CD4-positive, alpha-beta T cell treated with Interleukin-6 at 100 ng/mL for 8 hours (primary cell): ENCODE results near the gene CDC25B.
"Not testable (repeated sequence)": the region's sequence is repeated elsewhere in the genome, so short reads cannot be mapped to it uniquely, and the experiment has no call there.

Experiments
- DNase-seq: peaks from one replicate; pipeline ENCODE4 v3.0.0-alpha.2; 2020; ENCODE audit warnings: mixed read lengths, low spot score

CDC25B gene

DNA sequence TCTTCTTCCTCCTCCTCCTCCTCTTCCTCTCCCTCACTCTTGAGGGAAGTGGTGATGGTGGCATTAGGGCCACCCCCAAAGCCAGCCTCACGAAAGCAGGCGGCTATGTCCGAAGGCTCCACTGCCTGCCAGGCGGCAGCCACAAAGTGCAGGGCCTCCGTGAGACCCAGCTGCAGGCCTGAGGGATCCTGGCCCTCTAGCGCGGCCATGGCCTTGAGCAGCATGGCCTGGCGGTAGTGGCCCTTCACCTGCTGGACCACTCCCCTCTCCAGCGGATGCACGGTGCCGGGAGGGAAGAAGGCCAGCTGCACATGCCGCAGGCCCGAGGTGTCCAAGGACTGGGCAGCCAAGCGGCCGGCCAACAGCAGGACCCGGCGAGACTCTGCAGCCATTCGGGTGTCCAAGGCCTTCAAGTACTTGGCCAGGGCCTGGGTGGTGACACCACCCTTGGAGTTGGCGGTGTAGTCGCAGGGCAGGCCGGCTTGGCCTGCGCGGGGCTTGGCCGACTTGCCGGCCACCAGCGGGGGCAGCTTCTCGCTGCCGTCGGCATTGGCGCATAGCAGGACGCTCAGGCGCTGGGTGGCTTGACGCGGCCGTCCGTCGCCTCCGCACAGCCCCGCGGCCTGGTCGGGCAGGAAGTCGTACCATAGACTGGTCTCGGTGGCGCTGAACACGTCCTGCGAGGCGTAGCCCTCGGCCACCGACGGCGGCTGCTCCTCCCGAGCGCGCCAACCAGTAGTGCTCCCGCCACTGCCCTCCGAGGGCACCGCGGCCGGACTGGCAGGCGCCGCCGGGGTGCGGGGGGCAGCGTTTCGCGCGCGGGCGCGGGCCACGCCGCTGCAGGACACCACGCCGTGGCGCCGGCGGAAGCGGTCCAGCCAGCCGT lies 10.6 kb upstream of the CDC25B start:
- no peak for DNase-seq

DNA sequence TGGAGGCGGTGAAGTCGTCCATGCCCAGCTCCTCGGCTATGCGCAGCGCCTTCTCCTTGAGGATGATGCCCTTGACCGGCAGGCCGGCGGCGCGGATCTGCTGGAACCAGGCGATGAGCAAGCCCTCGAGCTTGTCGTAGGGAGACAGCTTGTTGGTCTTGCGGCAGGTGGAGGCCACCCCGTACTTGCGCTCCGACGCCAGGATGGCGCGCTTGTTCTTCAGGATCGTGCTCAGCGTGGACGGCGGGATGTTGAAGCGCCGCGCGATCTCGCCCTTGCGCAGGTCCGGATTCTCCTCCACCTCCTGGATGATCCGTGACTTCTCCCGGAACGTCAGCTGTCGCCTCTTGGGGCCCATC lies 10.0 kb upstream of the CDC25B start:
- peak; percentile 32 for DNase-seq

DNA sequence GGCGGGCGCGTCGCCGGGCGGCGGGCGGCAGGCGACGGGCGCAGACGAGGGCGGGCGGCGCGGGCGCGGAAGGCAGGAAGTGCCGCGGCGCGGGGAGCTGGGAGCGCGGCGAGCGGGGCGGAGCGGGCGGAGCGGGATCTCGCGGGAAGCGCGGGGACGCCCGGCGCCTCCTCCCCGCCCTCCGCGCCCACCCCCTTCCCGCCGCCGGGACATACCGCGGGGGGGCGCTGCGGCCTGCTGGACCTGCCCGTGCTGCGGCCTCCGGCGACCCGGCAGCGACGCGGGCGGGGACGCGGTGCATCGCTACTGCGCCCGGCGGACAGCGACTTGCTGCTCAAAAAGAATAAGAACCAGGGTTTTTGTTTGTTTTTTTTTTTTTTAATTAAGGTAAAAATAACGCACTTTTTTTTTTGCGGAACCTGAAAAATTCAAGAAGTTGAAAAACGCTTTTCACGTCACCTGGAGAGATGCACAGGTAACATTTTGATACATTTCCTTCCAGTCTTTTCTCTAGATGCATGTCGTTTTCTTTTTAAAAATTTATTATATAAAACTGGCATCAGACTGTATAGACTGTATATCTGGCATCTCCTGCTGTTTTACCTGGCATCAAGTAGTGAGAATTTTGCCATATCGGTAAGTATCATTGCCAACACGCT lies 9.3 kb upstream of the CDC25B start, which contains the start of gene CENPB:
Gene CENPB (minus strand): TSS at position 76 of the 659 bp plus-strand sequence. CDS start 257 bp downstream, outside the sequence.
- DNase-seq: peak; percentile 87

DNA sequence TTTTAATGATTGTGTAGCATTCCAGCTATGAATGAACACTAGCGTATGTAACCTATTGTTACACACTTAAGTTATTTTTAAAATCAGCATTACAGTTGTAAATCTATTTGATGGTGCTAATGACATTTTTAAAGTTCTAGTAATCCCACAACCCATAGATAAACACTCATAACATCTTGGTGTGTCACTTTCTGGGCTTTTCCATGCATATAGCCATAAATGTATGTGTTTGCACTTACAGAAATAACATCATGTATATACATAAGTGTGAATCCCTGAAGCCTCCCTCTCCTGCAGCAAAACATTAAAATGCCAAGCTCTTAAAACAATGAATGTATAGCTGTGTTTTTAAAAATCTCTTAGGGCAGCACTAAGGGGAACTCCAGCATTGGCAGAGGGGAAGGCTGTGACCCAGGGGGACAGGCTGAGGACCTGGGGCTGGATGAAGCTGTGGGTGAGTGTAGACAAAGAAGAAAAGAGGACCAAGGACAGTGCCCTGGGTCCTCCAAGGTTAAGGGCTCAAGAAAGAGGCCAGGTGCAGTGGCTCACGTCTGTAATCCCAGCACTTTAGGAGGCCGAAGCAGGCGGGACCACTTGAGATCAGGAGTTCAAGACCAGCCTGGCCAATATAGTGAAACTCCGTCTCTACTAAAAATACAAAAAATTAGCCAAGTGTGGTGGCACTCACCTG lies 8.6 kb upstream of the CDC25B start:
- no peak for DNase-seq

DNA sequence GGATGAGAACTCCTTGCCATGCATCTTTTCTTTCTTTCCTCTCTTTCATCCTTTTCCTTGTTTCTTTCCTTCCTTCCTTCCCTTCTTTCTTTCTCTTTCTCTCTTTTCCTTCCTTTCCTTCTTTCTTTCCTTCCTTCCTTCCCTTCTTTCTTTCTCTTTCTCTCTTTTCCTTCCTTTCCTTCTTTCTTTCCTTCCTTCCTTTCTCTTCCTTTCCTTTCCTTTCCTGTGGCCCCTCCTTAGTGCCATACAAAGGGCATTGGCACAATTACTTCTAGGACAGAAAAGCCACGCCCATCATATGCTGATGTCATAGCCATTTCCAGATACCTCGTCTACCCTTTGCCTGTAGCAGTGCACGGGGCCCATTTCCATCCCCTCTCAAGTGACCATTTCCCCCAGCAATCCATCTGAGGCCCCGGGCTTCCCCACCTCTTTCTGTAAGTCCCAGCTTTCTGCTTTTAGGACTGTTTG lies 7.4 kb upstream of the CDC25B start:
- DNase-seq: no peak

DNA sequence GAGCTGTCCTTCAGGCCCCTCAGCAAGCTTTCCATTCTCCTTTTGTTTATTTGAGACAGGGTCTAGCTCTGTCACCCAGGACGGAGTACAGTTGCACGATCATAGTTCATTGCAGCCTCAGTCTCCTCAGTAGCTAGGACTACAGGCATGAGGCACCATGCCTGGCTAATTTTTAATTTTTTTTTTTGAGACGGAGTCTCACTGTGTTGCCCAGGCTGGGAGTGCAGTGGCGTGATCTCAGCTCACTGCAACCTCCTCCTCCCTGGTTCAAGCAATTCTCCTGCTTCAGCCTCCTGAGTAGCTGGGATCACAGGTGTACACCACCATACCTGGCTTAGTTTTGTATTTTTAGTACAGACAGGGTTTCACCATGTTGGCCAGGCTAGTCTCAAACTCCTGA lies 6.9 kb upstream of the CDC25B start:
- DNase-seq: not testable (repeated sequence)

DNA sequence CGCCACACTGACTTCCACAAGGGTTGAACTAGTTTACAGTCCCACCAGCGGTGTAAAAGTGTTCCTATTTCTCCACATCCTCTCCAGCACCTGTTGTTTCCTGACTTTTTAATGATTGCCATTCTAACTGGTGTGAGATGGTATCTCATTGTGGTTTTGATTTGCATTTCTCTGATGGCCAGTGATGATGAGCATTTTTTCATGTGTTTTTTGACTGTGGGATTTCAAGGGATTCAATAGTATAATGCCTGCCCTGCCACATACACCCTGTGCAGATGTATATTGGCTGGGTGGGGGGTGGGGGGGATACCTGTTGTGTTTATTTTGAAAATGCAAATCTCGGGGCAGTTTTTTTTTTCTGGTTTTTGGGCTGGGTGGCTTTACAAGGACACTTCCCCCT lies 1.9 kb upstream of the CDC25B start:
- DNase-seq: not testable (repeated sequence)

DNA sequence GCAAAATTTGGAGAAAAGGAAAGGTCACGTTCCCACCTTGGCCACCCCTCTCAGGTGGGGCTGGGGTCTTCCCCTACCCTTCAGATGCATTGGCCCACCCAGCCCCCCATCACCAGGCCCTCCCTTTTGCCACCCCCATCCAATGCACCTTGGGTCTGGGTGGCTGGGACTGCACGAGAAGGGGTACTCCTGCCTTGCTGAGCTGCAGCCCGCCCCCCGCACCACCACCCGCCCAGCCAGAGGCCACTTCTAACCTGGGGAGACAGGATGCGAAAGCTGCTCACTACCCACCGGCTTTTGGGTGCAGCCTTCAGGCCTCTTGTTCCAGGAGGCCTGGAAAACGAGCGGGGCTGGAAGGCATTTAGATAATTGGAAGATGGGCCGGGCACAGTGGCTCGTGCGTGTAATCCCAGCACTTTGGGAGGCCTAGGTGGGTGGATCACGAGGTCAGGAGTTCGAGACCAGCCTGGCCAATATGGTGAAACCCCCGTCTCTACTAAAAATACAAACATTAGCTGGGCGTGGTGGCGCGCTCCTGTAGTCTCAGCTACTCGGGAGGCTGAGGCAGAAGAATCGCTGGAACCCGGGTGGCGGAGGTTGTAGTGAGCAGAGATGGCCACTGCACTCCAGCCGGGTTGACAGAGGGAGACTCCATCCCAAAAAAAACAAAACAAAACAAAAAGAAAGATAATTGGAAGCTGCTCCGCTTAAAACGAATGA lies 1.2 kb upstream of the CDC25B start:
- no peak for DNase-seq

DNA sequence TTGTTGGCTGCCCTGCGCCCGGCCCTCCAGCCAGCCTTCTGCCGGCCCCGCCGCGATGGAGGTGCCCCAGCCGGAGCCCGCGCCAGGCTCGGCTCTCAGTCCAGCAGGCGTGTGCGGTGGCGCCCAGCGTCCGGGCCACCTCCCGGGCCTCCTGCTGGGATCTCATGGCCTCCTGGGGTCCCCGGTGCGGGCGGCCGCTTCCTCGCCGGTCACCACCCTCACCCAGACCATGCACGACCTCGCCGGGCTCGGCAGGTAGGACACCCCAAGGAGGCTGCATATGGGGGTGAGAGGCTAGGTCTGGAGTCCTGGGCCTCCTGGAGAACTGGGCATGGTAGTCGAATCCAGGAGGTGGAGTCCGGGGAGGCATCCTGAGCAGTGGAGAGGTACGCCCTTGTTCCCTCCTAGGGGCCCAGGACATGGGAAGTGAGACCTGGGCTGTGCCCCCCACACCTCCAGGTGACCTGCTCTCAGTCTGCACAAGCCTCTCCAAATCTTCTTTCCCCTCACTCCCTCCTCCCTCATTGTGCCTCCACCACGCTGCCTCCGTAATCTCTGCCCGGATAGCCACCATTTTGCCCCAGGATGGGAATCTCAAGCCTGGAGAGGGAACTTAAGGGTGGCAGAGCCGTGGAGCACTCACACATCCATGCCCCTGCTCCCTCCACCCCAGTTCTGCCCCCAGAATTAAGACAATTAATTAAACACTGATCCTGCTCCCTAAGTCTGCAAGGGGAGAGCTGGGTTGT lies 541 bp downstream of the CDC25B start:
- no peak for DNase-seq

DNA sequence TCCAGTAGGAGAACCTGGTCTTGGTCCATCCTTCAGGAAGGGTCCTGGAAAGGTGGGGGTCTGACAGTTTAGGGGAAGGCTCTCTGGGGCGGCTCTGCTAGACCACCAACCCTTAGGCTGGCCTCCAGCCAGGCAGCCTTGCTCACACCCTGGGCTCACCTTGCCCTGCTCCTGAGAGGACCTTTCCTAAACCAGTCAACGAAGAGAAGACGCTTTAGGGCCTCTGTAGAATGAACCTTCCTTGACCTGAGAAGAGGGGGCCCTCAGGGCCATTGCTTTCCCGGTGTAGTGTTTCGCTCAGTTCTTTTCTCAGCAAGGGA lies 1.1 kb downstream of the CDC25B start:
- no peak for DNase-seq

DNA sequence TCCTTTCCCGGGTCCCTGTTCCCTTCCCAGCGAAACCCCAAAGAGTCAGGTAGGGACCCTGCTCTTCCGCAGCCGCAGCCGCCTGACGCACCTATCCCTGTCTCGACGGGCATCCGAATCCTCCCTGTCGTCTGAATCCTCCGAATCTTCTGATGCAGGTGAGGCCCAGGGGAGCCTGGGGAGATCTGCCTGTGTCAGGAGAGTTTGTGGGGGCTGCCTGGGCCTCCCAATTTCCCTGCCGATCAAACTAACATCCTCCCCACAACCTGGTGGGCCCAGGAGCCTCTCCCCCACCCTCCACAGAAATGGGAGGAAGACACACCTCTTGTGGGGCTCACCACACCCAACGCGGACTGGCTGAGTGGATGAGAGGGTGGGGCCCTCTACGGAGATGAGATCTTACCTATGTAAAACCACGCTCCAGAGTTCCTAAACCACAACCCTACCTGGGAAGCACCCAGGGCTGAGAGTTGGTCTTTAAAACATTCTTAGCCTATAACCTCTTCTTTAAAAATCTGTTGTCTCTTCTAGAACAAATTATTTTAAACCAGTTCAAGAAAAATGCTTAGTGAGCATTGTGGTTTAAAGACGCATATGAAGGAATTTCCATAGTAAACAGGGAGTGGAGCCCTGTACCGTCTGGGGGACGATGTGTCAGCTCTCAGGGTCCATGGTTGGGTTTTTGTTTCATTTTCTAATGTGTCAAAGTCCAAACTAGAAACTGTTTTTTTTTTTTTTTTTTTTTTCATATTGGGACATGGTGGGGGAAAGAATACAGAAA lies 1.7 kb downstream of the CDC25B start:
- DNase-seq: peak; percentile 69

DNA sequence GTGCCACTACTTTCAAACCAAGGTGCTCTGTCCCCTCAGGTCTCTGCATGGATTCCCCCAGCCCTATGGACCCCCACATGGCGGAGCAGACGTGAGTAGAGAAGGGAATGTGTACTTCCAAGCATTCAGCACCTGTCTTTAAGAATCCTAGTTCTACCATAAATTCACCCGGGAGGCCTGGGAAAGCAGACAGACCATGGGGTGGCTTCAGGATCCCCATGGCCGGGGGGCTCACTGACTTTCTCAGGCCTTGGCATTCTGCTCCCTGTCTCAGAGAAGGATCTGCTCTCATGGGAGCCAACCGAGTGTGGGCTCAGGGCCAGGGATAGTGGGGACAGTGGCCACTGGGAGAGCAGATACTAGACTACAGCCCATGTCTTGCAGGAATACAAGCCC lies 2.3 kb downstream of the CDC25B start:
- no peak for DNase-seq

DNA sequence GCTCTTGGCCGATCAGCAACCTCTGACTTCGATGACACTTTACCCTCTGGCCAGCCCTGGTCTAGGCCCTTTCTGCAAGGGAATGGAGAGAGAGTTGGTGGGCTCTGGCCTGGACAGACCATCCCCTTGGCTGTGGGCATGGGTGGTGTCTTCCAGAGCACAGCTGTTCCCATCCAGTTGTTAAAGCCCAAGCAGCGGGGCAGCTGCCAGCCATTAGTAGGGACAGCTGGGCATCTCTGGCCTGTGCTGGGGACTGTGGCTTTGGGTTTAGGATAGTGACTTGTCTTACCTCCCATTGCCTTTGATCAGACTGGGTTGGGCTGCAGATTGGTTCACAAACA lies 2.8 kb downstream of the CDC25B start:
- DNase-seq: no peak

DNA sequence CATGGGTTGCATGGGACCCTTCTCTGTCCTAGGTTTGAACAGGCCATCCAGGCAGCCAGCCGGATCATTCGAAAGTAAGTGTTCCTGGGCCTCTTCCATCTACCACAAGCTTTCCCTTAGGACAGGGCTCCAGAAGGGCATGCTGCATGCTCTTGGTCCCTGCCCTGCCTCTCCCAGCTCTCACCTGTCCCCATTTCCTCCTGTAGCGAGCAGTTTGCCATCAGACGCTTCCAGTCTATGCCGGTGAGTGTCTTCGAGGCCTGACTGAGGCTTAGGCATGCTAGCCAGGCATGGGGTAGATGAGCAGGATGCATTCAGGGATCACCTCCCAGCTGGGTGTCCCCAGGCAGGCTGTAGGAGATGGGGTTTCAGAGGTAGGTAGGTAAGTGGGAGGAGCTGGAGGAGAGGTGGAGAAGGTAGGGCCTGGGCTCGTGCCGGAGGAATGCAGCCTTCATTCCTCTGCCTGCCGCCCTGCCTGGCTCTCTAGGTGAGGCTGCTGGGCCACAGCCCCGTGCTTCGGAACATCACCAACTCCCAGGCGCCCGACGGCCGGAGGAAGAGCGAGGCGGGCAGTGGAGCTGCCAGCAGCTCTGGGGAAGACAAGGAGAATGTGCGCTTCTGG lies 4.3 kb downstream of the CDC25B start:
- DNase-seq: no peak

DNA sequence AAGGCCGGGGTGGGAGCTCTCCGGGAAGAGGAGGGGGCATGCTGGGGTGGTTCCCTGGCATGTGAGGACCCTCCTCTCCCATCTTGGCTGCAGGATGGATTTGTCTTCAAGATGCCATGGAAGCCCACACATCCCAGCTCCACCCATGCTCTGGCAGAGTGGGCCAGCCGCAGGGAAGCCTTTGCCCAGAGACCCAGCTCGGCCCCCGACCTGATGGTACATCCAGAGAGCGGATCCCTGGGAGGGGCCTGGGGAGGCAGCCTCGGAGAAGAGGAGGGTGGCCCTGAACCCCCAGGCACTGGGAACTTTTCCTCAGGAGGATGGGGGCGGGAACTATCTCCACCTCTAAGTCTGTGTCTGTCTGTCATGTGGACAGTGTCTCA lies 4.8 kb downstream of the CDC25B start:
- no peak for DNase-seq

DNA sequence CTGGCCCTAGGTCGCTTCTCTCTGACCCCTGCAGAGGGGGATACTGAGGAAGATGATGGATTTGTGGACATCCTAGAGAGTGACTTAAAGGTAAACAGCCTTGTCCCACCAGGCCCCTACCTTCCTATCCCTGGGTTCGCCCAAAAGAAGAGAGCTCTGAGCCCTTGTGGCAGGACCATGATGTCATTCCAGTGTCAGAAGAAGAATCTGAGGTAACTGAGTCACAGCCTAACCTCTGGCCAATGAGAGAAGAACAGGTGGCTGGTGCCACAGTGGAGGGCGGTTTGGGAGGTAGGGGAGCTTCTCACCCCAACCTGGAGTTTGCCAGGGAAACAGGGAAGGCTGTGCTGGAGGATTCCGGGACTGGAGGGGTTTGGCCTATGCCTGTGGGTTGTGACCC lies 5.2 kb downstream of the CDC25B start:
- DNase-seq: no peak

DNA sequence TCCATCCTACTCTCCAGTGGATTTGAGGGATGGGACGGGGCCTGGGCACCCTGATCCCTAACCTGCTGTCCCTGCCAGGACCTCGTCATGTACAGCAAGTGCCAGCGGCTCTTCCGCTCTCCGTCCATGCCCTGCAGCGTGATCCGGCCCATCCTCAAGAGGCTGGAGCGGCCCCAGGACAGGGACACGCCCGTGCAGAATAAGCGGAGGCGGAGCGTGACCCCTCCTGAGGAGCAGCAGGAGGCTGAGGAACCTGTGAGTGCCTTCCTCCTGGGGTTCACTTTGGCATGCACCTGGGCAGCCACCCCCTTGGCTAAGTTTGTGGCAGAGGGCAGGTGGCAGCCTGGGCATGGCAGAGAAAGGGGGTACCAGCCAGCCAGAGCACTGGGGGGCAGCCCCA lies 5.7 kb downstream of the CDC25B start:
- no peak for DNase-seq

DNA sequence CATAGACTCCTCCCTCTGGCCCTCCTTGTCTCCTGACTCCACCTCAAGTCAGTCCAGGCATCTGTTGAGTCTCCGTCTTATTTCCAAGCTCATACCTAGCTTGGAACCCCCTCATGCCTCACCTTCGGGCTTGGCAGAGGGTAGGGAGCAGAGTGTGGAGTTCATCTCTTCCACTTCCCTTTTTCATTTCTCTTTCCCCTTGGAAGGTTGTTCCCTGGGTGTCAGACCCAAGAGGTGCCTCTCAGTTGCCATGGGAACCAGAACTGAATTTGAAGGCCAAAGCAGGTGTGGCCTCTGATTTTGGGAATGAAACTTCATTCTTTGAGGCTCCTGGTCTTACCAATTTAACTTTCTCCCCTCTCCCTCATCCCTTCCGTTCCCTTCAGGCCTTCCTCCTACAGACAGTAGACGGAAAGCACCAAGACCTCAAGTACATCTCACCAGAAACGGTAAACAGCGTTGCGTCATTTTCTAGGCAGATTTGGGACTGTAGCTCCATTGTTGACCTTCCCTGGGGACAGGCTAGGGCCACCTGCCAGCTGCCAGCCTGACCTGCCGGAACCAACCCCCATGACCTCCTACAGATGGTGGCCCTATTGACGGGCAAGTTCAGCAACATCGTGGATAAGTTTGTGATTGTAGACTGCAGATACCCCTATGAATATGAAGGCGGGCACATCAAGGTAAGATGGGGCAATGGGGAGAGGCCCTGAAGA lies 6.6 kb downstream of the CDC25B start:
- DNase-seq: no peak

DNA sequence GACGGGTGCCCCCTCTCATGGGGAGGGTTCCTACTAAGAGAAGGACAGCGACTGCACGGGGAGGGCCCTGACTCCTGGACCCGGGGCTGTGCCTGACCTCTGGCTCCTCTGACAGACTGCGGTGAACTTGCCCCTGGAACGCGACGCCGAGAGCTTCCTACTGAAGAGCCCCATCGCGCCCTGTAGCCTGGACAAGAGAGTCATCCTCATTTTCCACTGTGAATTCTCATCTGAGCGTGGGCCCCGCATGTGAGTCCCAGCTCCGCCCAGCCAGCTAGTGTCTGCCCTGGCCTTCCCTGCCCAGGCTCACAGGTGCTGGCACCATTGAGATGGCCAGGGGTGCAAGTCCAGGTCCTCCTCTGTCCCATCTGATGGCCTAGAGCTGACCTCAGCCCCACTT lies 7.2 kb downstream of the CDC25B start:
- DNase-seq: no peak

DNA sequence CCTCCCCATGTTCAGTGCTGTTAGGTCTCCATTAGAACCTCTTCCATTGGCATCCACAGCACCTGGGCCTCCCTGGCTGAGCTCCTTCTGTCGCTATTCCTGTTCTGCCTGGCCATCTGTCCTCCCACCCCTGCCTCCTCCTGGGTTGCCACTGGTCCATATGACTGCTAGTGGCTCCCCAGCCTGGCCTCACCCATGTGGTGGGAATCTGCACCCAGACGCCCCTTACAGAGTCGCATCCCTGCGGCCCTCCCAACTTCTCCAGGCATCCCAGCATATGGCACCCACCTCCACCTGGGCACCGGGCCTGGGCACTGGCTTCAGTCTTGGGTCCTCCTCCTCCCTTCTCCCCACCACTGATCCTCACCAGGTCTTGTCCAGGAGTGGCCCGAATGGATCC lies 7.7 kb downstream of the CDC25B start:
- DNase-seq: no peak
